Measurements from ENCODE around the gene BRPF3. TPM values are rescaled to one million over a fixed set of nuclear protein-coding genes. Genes with fewer than 3 reads are reported as not detected.
A peak's percentile ranks its signal among the peaks of the same experiment; 100 is the strongest.

BRPF3 gene
- total and polyA plus RNA-seq, 4 donors = 8.4 to 32.9 (median 18.8) TPM

- no peak for ATAC-seq (ENCODE audit: low FRiP score)
- Histone ChIP-seq H3K36me3 (ENCODE audit: control insufficient read depth in 1 of 2, insufficient read depth in 2 of 2, low read length in 1 of 2) (no peaks in the 10 kb centered on the region), H3K27me3 (ENCODE audit: control insufficient read depth in 1 of 2, insufficient read depth in 2 of 2, low read length in 1 of 2) (no peaks in the 10 kb centered on the region), H3K4me3 (ENCODE audit: low read length in 2 of 2) (no peak overlapping the region), H3K9me3 (ENCODE audit: control insufficient read depth, low read length) (no peaks in the 10 kb centered on the region), H3K4me1 (ENCODE audit: control insufficient read depth in 1 of 2, insufficient read depth in 2 of 2, low read length in 2 of 2) (no peaks in the 10 kb centered on the region), H3K27ac (ENCODE audit: low read depth in 1 of 2, low read length in 2 of 2) (no peak overlapping the region)
- WGBS, 2 donors = 98 to 100% methylated on average over 2 of the region's 2 CpGs
- intact Hi-C loops (cut with DNase I) = no loop called here
- DNase-seq = no peak
Measured at GRCh38 chr6:36170704-36171103, 25.8 kb upstream of the BRPF3 start.

GRCh38 chr6:36171573-36171972 is 25.0 kb upstream of the BRPF3 start:
- H3K27me3 ChIP-seq (ENCODE audit: control insufficient read depth in 1 of 2, insufficient read depth in 2 of 2, low read length in 1 of 2) = no peaks in the 10 kb centered on the region
- 83 to 89% methylated on average over 2 of the region's 2 CpGs for WGBS, 2 donors

GRCh38 chr6:36177166-36177565 is 19.4 kb upstream of the BRPF3 start:
- no peak overlapping the region for H3K4me3 ChIP-seq (ENCODE audit: low read length in 2 of 2)
- H3K27ac ChIP-seq (ENCODE audit: low read depth in 1 of 2, low read length in 2 of 2) = no peak overlapping the region
- peaks cover 3% of the 10 kb centered on the region for H3K9me3 ChIP-seq (ENCODE audit: control insufficient read depth, low read length)
- no peaks in the 10 kb centered on the region for H3K27me3 ChIP-seq (ENCODE audit: control insufficient read depth in 1 of 2, insufficient read depth in 2 of 2, low read length in 1 of 2)
- ATAC-seq (ENCODE audit: low FRiP score) = no peak
- no peak for DNase-seq
- H3K4me1 ChIP-seq (ENCODE audit: control insufficient read depth in 1 of 2, insufficient read depth in 2 of 2, low read length in 2 of 2) = no peaks in the 10 kb centered on the region
- H3K36me3 ChIP-seq (ENCODE audit: control insufficient read depth in 1 of 2, insufficient read depth in 2 of 2, low read length in 1 of 2) = no peaks in the 10 kb centered on the region
- intact Hi-C loops (cut with DNase I) = no loop called here

More at GRCh38 chr6:36171573-36171972, 25.0 kb upstream of the BRPF3 start:
- no peaks in the 10 kb centered on the region for H3K9me3 ChIP-seq (ENCODE audit: control insufficient read depth, low read length)
- H3K27ac ChIP-seq (ENCODE audit: low read depth in 1 of 2, low read length in 2 of 2) = no peak overlapping the region
- H3K4me3 ChIP-seq (ENCODE audit: low read length in 2 of 2) = no peak overlapping the region
- intact Hi-C loops (cut with DNase I) = no loop called here
- ATAC-seq (ENCODE audit: low FRiP score) (no peak), DNase-seq (no peak)
- H3K4me1 ChIP-seq (ENCODE audit: control insufficient read depth in 1 of 2, insufficient read depth in 2 of 2, low read length in 2 of 2) = no peaks in the 10 kb centered on the region
- H3K36me3 ChIP-seq (ENCODE audit: control insufficient read depth in 1 of 2, insufficient read depth in 2 of 2, low read length in 1 of 2) = no peaks in the 10 kb centered on the region

GRCh38 chr6:36178544-36178943 is 18.0 kb upstream of the BRPF3 start:
- H3K9me3 ChIP-seq (ENCODE audit: control insufficient read depth, low read length) = peaks cover 6% of the 10 kb centered on the region
- no peak for DNase-seq
- intact Hi-C loops (cut with DNase I) = no loop called here
- H3K4me1 ChIP-seq (ENCODE audit: control insufficient read depth in 1 of 2, insufficient read depth in 2 of 2, low read length in 2 of 2) = no peaks in the 10 kb centered on the region
- no peak overlapping the region for H3K4me3 ChIP-seq (ENCODE audit: low read length in 2 of 2)
- no peak overlapping the region for H3K27ac ChIP-seq (ENCODE audit: low read depth in 1 of 2, low read length in 2 of 2)
- no peak for ATAC-seq (ENCODE audit: low FRiP score)
- no peaks in the 10 kb centered on the region for H3K36me3 ChIP-seq (ENCODE audit: control insufficient read depth in 1 of 2, insufficient read depth in 2 of 2, low read length in 1 of 2)
- H3K27me3 ChIP-seq (ENCODE audit: control insufficient read depth in 1 of 2, insufficient read depth in 2 of 2, low read length in 1 of 2) = no peaks in the 10 kb centered on the region

- no peak overlapping the region for H3K4me3 ChIP-seq (ENCODE audit: low read length in 2 of 2)
- DNase-seq (no peak), ATAC-seq (ENCODE audit: low FRiP score) (no peak)
- 92 to 93% methylated on average over 1 of the region's 1 CpG for WGBS, 2 donors
- H3K36me3 ChIP-seq (ENCODE audit: control insufficient read depth in 1 of 2, insufficient read depth in 2 of 2, low read length in 1 of 2) = no peaks in the 10 kb centered on the region
- intact Hi-C loops (cut with DNase I) = no loop called here
- peaks cover 6% of the 10 kb centered on the region for H3K9me3 ChIP-seq (ENCODE audit: control insufficient read depth, low read length)
- no peaks in the 10 kb centered on the region for H3K4me1 ChIP-seq (ENCODE audit: control insufficient read depth in 1 of 2, insufficient read depth in 2 of 2, low read length in 2 of 2)
- H3K27ac ChIP-seq (ENCODE audit: low read depth in 1 of 2, low read length in 2 of 2) = no peak overlapping the region
- H3K27me3 ChIP-seq (ENCODE audit: control insufficient read depth in 1 of 2, insufficient read depth in 2 of 2, low read length in 1 of 2) = no peaks in the 10 kb centered on the region
Measured at GRCh38 chr6:36180126-36180525, 16.4 kb upstream of the BRPF3 start.

- Histone ChIP-seq H3K9me3 (ENCODE audit: control insufficient read depth, low read length) (peaks cover 6% of the 10 kb centered on the region), H3K36me3 (ENCODE audit: control insufficient read depth in 1 of 2, insufficient read depth in 2 of 2, low read length in 1 of 2) (no peaks in the 10 kb centered on the region), H3K4me1 (ENCODE audit: control insufficient read depth in 1 of 2, insufficient read depth in 2 of 2, low read length in 2 of 2) (no peaks in the 10 kb centered on the region), H3K4me3 (ENCODE audit: low read length in 2 of 2) (no peak overlapping the region), H3K27ac (ENCODE audit: low read depth in 1 of 2, low read length in 2 of 2) (no peak overlapping the region), H3K27me3 (ENCODE audit: control insufficient read depth in 1 of 2, insufficient read depth in 2 of 2, low read length in 1 of 2) (no peaks in the 10 kb centered on the region)
- ATAC-seq (ENCODE audit: low FRiP score) (no peak), DNase-seq (no peak)
- intact Hi-C loops (cut with DNase I) = no loop called here
Measured at GRCh38 chr6:36184311-36184710, 12.2 kb upstream of the BRPF3 start.

- 87 to 92% methylated on average over 2 of the region's 2 CpGs for WGBS, 2 donors
- intact Hi-C loops (cut with DNase I) = no loop called here
- no peak overlapping the region for H3K4me3 ChIP-seq (ENCODE audit: low read length in 2 of 2)
- DNase-seq (no peak), ATAC-seq (ENCODE audit: low FRiP score) (no peak)
- H3K27ac ChIP-seq (ENCODE audit: low read depth in 1 of 2, low read length in 2 of 2) = no peak overlapping the region
- H3K9me3 ChIP-seq (ENCODE audit: control insufficient read depth, low read length) = peaks cover 6% of the 10 kb centered on the region
- H3K27me3 ChIP-seq (ENCODE audit: control insufficient read depth in 1 of 2, insufficient read depth in 2 of 2, low read length in 1 of 2) = no peaks in the 10 kb centered on the region
- no peaks in the 10 kb centered on the region for H3K4me1 ChIP-seq (ENCODE audit: control insufficient read depth in 1 of 2, insufficient read depth in 2 of 2, low read length in 2 of 2)
- H3K36me3 ChIP-seq (ENCODE audit: control insufficient read depth in 1 of 2, insufficient read depth in 2 of 2, low read length in 1 of 2) = no peaks in the 10 kb centered on the region
Measured at GRCh38 chr6:36186199-36186598, 10.3 kb upstream of the BRPF3 start.

- no peak overlapping the region for H3K4me3 ChIP-seq (ENCODE audit: low read length in 2 of 2)
- 77 to 82% methylated on average over 2 of the region's 2 CpGs for WGBS, 2 donors
- no peaks in the 10 kb centered on the region for H3K36me3 ChIP-seq (ENCODE audit: control insufficient read depth in 1 of 2, insufficient read depth in 2 of 2, low read length in 1 of 2)
- intact Hi-C loops (cut with DNase I) = no loop called here
- H3K4me1 ChIP-seq (ENCODE audit: control insufficient read depth in 1 of 2, insufficient read depth in 2 of 2, low read length in 2 of 2) = no peaks in the 10 kb centered on the region
- ATAC-seq (ENCODE audit: low FRiP score) (no peak), DNase-seq (no peak)
- no peak overlapping the region for H3K27ac ChIP-seq (ENCODE audit: low read depth in 1 of 2, low read length in 2 of 2)
- H3K27me3 ChIP-seq (ENCODE audit: control insufficient read depth in 1 of 2, insufficient read depth in 2 of 2, low read length in 1 of 2) = no peaks in the 10 kb centered on the region
- H3K9me3 ChIP-seq (ENCODE audit: control insufficient read depth, low read length) = peaks cover under 1% of the 10 kb centered on the region
Measured at GRCh38 chr6:36187446-36187845, 9.1 kb upstream of the BRPF3 start.

GRCh38 chr6:36195471-36196112 is 952 bp upstream of the BRPF3 start:
- WGBS, 2 donors = 21 to 24% methylated on average over 8 of the region's 8 CpGs
- intact Hi-C loops (cut with DNase I) = loop anchor here (2.0 to 10.0 kb wide), 4 partner anchors 71 to 171 kb away; partner anchors contain the start of genes MAPK14 (in 2 of the 2) and SLC26A8 (in 1 of the 2)
- no peaks in the 10 kb centered on the region for H3K27me3 ChIP-seq (ENCODE audit: control insufficient read depth in 1 of 2, insufficient read depth in 2 of 2, low read length in 1 of 2)
- no peaks in the 10 kb centered on the region for H3K4me1 ChIP-seq (ENCODE audit: control insufficient read depth in 1 of 2, insufficient read depth in 2 of 2, low read length in 2 of 2)
- no peak for ATAC-seq (ENCODE audit: low FRiP score)
- peak overlapping the region; percentile 72 to 96 for H3K4me3 ChIP-seq (ENCODE audit: low read length in 2 of 2)
- no peaks in the 10 kb centered on the region for H3K9me3 ChIP-seq (ENCODE audit: control insufficient read depth, low read length)
- peaks cover 0 to 2% of the 10 kb centered on the region in 2 donors for H3K36me3 ChIP-seq (ENCODE audit: control insufficient read depth in 1 of 2, insufficient read depth in 2 of 2, low read length in 1 of 2)
- no peak overlapping the region for H3K27ac ChIP-seq (ENCODE audit: low read depth in 1 of 2, low read length in 2 of 2)
- DNase-seq = no peak

Measured in aorta (tissue), 5 donors.